ENCODE data around the gene CHD9.

DNA sequence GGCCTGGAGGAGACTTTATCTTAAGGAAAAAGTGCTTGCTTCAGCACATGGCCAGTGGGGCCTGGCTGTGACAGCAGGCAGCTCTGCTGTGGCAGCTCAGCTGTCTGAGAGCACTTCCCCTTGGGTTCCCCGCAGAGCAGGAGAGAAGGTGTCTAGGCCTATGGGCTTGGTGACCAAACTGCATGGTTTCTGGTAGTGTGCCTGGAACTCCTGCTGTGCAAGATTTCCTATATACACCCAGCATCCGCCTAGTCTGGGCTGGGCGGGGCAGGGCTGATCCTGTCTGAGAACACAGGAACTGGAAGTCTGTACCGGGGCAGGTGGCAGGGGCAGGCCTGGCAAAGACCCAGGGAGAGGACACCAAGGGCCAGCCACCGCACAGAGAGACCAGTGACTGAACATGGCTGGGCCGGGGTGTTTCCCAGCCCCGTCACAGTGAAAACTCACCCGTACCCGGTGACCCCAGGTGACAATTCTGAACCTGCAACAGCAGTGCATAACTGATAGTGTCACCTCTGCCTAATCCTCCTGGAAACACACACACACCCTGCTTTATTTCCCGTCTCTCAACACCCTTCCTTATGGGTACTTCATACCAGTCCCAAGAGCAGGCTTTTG is 39.3 kb downstream of the CHD9 start:
- TF ChIP-seq, protein P1, sequence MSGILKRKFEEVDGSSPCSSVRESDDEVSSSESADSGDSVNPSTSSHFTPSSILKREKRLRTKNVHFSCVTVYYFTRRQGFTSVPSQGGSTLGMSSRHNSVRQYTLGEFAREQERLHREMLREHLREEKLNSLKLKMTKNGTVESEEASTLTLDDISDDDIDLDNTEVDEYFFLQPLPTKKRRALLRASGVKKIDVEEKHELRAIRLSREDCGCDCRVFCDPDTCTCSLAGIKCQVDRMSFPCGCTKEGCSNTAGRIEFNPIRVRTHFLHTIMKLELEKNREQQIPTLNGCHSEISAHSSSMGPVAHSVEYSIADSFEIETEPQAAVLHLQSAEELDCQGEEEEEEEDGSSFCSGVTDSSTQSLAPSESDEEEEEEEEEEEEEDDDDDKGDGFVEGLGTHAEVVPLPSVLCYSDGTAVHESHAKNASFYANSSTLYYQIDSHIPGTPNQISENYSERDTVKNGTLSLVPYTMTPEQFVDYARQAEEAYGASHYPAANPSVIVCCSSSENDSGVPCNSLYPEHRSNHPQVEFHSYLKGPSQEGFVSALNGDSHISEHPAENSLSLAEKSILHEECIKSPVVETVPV (CRISPR knock-in tag; IDR thresholded peaks at IDR 0.05) = no peak
- TF ChIP-seq CSDC2 (CRISPR knock-in tag; IDR thresholded peaks at IDR 0.05) = no peak
- TF ChIP-seq, protein P2, sequence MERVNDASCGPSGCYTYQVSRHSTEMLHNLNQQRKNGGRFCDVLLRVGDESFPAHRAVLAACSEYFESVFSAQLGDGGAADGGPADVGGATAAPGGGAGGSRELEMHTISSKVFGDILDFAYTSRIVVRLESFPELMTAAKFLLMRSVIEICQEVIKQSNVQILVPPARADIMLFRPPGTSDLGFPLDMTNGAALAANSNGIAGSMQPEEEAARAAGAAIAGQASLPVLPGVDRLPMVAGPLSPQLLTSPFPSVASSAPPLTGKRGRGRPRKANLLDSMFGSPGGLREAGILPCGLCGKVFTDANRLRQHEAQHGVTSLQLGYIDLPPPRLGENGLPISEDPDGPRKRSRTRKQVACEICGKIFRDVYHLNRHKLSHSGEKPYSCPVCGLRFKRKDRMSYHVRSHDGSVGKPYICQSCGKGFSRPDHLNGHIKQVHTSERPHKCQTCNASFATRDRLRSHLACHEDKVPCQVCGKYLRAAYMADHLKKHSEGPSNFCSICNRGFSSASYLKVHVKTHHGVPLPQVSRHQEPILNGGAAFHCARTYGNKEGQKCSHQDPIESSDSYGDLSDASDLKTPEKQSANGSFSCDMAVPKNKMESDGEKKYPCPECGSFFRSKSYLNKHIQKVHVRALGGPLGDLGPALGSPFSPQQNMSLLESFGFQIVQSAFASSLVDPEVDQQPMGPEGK (CRISPR knock-in tag; IDR thresholded peaks at IDR 0.05; ENCODE audit: borderline replicate concordance) = no peak

Measured in SK-N-SH treated with all-trans-retinoic acid at 6 μM for 48 hours (cell line).